Activated CD8-positive, alpha-beta memory T cell treated with anti-CD3 and anti-CD28 coated beads for 48 hours (primary cell): Measurements from ENCODE around the gene GIMAP1.

Experiments
- DNase-seq, 3 experiments: peaks; one replicate each; pipeline ENCODE4 v3.0.0-alpha.2; 2020; ENCODE audit warnings: low read depth in 2 of 3, low spot score in 2 of 3

The GIMAP1 gene

GRCh38 chr7:150721970-150722373 lies 5.6 kb downstream of the GIMAP1 start:
- no peak for DNase-seq

- DNase-seq: no peak
Observed at GRCh38 chr7:150722431-150722931, 6.1 kb downstream of the GIMAP1 start.

GRCh38 chr7:150723467-150723866 lies 7.1 kb downstream of the GIMAP1 start:
- no peak for DNase-seq

- no peak for DNase-seq
Observed at GRCh38 chr7:150727381-150727780, 11.0 kb downstream of the GIMAP1 start.

GRCh38 chr7:150728011-150728410 lies 11.6 kb downstream of the GIMAP1 start:
- no peak for DNase-seq

GRCh38 chr7:150728609-150729008 lies 12.2 kb downstream of the GIMAP1 start:
- no peak for DNase-seq

- DNase-seq: no peak
Observed at GRCh38 chr7:150731916-150732315, 15.5 kb downstream of the GIMAP1 start.

- no peak for DNase-seq
Observed at GRCh38 chr7:150732786-150733481, 16.5 kb downstream of the GIMAP1 start.

- DNase-seq: no peak
Observed at GRCh38 chr7:150733482-150734095, 17.2 kb downstream of the GIMAP1 start.

- no peak for DNase-seq
Observed at GRCh38 chr7:150734254-150734653, 17.8 kb downstream of the GIMAP1 start.

GRCh38 chr7:150735596-150736358 lies 19.4 kb downstream of the GIMAP1 start:
- no peak for DNase-seq

GRCh38 chr7:150736864-150737263 lies 20.5 kb downstream of the GIMAP1 start:
- DNase-seq: no peak

- no peak for DNase-seq
Observed at GRCh38 chr7:150737265-150738055, 21.0 kb downstream of the GIMAP1 start, which contains the start of gene GIMAP5. Gene GIMAP5, plus strand, starts transcription at chr7:150737418. Its CDS starts 3,467 bp downstream, at chr7:150740885.

GRCh38 chr7:150738092-150738491 lies 21.7 kb downstream of the GIMAP1 start:
- no peak for DNase-seq

- DNase-seq: no peak
Observed at GRCh38 chr7:150738591-150739001, 22.2 kb downstream of the GIMAP1 start.

- DNase-seq: no peak
Observed at GRCh38 chr7:150739033-150739432, 22.6 kb downstream of the GIMAP1 start.

GRCh38 chr7:150740053-150740452 lies 23.6 kb downstream of the GIMAP1 start:
- DNase-seq: no peak

- no peak for DNase-seq
Observed at GRCh38 chr7:150742286-150742968, 26.0 kb downstream of the GIMAP1 start.

GRCh38 chr7:150744041-150744656 lies 27.7 kb downstream of the GIMAP1 start:
- DNase-seq: no peak

GRCh38 chr7:150745086-150745485 lies 28.7 kb downstream of the GIMAP1 start:
- no peak for DNase-seq
